ENCODE data around the gene ACAA1. TPM values are rescaled to one million over a fixed set of nuclear protein-coding genes. Genes with fewer than 3 reads are reported as not detected.

ACAA1 gene
- total RNA-seq, 2 donors from 2014 or later = 40.1 to 43.7 TPM

DNA sequence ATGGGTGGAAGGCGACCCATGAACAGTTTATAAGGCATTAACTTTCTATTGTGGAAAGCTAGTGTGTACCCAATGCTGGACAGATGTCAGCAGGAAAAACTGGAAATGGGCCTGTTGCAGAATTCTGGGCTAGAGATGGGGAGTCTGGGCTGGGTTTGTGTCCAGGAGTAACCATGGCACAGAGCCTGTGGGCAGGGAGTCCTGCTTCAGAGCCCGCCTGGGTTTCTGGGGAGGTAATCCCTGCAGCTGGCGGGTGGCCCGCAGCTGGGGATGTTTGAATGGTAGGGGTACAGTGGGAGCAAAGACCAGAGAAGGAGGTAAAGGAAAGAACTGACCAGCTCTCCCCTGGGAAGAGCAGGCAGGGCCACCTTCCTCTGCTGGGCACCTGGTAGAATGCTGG is 25.7 kb downstream of the ACAA1 start:
- no peaks in the 10 kb centered on the region for H3K9me3 ChIP-seq (ENCODE audit: control insufficient read depth, low read length)
- no peaks in the 10 kb centered on the region for H3K36me3 ChIP-seq (ENCODE audit: control insufficient read depth, insufficient read depth, low read length)
- Mint-ChIP-seq H3K27me3 (ENCODE audit: insufficient read depth) (peaks cover 11% of the 10 kb centered on the region), H3K4me1 (no peaks in the 10 kb centered on the region), H3K27ac (no peak overlapping the region), H3K4me3 (no peak overlapping the region), H3K36me3 (ENCODE audit: low read depth) (no peaks in the 10 kb centered on the region), H3K9me3 (no peaks in the 10 kb centered on the region)
- no peak overlapping the region for H3K27ac ChIP-seq (ENCODE audit: low read depth, low read length)
- TF ChIP-seq, protein P1, sequence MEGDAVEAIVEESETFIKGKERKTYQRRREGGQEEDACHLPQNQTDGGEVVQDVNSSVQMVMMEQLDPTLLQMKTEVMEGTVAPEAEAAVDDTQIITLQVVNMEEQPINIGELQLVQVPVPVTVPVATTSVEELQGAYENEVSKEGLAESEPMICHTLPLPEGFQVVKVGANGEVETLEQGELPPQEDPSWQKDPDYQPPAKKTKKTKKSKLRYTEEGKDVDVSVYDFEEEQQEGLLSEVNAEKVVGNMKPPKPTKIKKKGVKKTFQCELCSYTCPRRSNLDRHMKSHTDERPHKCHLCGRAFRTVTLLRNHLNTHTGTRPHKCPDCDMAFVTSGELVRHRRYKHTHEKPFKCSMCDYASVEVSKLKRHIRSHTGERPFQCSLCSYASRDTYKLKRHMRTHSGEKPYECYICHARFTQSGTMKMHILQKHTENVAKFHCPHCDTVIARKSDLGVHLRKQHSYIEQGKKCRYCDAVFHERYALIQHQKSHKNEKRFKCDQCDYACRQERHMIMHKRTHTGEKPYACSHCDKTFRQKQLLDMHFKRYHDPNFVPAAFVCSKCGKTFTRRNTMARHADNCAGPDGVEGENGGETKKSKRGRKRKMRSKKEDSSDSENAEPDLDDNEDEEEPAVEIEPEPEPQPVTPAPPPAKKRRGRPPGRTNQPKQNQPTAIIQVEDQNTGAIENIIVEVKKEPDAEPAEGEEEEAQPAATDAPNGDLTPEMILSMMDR (conservative IDR thresholded peaks at IDR 0.05) = no peak
- H3K27me3 ChIP-seq (ENCODE audit: control insufficient read depth, insufficient read depth, low read length, poor library complexity, severe bottlenecking) = no peaks in the 10 kb centered on the region
- H3K9ac ChIP-seq (ENCODE audit: extremely low read depth, low read length, poor library complexity, severe bottlenecking) = no peak overlapping the region
- no peak for DNase-seq
- H3K4me1 ChIP-seq (ENCODE audit: control insufficient read depth, insufficient read depth, low read length) = no peaks in the 10 kb centered on the region
- 90 to 91% methylated on average over 2 to 4 of the region's 4 CpGs for WGBS, 2 experiments (ENCODE audit: insufficient coverage in 1 of 2, insufficient read length in 1 of 2)
- no peak overlapping the region for H3K4me3 ChIP-seq (ENCODE audit: low read length)

DNA sequence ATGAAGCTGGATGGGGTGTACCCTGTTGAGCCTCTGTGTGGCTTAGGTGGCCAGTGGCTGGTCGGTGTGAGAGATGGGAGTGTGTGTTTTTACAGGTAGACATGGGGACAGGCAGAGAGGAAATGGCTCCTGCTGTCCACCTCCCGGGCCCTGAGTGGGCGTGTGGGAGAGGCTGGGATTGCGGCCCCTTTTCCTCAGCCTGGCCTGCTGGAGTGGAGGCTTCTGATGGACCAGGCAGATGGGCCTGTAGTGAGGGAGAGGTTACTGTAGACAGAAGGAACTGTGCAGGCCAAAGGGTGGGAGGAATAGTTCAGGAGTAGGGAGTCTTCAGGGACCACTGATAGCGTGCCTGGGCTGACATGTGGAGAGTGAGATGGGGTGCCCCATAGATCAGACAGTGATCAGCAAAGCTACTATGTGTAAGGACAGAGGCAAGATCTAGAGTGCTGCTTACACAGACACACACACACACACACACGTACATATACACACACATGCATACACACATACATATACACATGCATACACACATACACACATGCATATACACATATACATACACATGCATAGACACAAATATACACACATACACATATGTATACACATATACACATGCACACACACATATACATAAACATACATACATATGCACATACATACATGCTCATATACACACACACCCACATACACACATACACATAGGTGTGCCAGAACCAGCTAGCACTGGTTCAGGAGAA is 26.4 kb downstream of the ACAA1 start:
- H3K4me3 Mint-ChIP-seq = no peak overlapping the region
- Histone ChIP-seq H3K36me3 (ENCODE audit: control insufficient read depth, insufficient read depth, low read length) (no peaks in the 10 kb centered on the region), H3K9ac (ENCODE audit: extremely low read depth, low read length, poor library complexity, severe bottlenecking) (no peak overlapping the region), H3K27ac (ENCODE audit: low read depth, low read length) (no peak overlapping the region), H3K4me1 (ENCODE audit: control insufficient read depth, insufficient read depth, low read length) (no peaks in the 10 kb centered on the region), H3K4me3 (ENCODE audit: low read length) (no peak overlapping the region), H3K9me3 (ENCODE audit: control insufficient read depth, low read length) (no peaks in the 10 kb centered on the region), H3K27me3 (ENCODE audit: control insufficient read depth, insufficient read depth, low read length, poor library complexity, severe bottlenecking) (no peaks in the 10 kb centered on the region)
- H3K27me3 Mint-ChIP-seq (ENCODE audit: insufficient read depth) = peaks cover 6% of the 10 kb centered on the region
- no peaks in the 10 kb centered on the region for H3K4me1 Mint-ChIP-seq
- peaks cover 3% of the 10 kb centered on the region for H3K9me3 Mint-ChIP-seq
- TF ChIP-seq, protein P1 (conservative IDR thresholded peaks at IDR 0.05) = no peak
- no peak overlapping the region for H3K27ac Mint-ChIP-seq
- no peaks in the 10 kb centered on the region for H3K36me3 Mint-ChIP-seq (ENCODE audit: low read depth)
- peak; percentile 19 for DNase-seq
- WGBS, 2 experiments (ENCODE audit: insufficient coverage in 1 of 2, insufficient read length in 1 of 2) = 91 to 100% methylated on average over 4 to 6 of the region's 6 CpGs

DNA sequence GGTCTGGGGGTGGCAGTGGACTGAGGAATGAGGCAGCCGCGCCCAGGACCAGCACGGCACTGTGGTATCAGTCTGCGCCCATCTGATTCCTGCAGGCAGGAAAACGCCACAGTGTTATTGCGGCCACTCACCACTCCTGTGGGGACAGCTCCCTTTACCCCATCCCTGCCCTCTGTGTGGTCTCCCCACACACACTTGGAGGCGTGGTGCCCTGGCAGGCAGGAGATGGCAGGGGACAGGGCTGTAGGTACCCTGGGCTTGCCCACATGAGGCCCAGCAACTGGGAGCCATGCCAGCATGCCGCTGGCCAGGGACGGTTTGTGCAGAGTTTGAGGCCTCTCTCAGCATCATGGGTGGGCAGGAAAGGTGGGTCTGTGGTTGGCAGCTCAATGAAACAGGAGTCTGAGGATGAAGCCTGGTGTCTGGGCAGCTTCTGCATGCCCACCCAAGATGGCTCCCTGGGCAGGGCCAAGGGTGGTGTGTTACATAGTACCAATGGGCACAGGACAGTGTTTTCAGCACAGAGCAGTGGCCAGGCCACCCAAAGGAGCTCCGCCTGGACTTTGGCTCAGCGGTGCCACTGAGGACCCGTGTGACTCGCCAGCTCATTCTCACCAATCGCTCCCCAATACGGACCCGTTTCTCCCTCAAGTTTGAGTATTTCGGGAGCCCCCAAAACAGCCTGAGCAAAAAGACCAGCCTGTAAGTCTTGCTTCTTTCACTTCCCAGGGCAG is 27.2 kb downstream of the ACAA1 start:
- no peaks in the 10 kb centered on the region for H3K36me3 ChIP-seq (ENCODE audit: control insufficient read depth, insufficient read depth, low read length)
- Mint-ChIP-seq H3K36me3 (ENCODE audit: low read depth) (no peaks in the 10 kb centered on the region), H3K9me3 (peaks cover 6% of the 10 kb centered on the region), H3K27me3 (ENCODE audit: insufficient read depth) (peaks cover 2% of the 10 kb centered on the region), H3K27ac (no peak overlapping the region), H3K4me3 (no peak overlapping the region), H3K4me1 (no peaks in the 10 kb centered on the region)
- 93 to 98% methylated on average over 11 to 17 of the region's 17 CpGs for WGBS, 2 experiments (ENCODE audit: insufficient coverage in 1 of 2, insufficient read length in 1 of 2)
- TF ChIP-seq, protein P1 (conservative IDR thresholded peaks at IDR 0.05) = no peak
- no peaks in the 10 kb centered on the region for H3K27me3 ChIP-seq (ENCODE audit: control insufficient read depth, insufficient read depth, low read length, poor library complexity, severe bottlenecking)
- peaks cover under 1% of the 10 kb centered on the region for H3K9me3 ChIP-seq (ENCODE audit: control insufficient read depth, low read length)
- H3K4me3 ChIP-seq (ENCODE audit: low read length) = no peak overlapping the region
- peak; percentile 28 for DNase-seq
- H3K9ac ChIP-seq (ENCODE audit: extremely low read depth, low read length, poor library complexity, severe bottlenecking) = no peak overlapping the region
- no peak overlapping the region for H3K27ac ChIP-seq (ENCODE audit: low read depth, low read length)
- H3K4me1 ChIP-seq (ENCODE audit: control insufficient read depth, insufficient read depth, low read length) = no peaks in the 10 kb centered on the region
